ENCODE data around the gene CDK11A.
"Not testable (repeated sequence)": the region's sequence is repeated elsewhere in the genome, so short reads cannot be mapped to it uniquely, and the experiment has no call there.

The CDK11A gene

GRCh38 chr1:1726088-1726487, 1.9 kb upstream of the CDK11A start:
- DNase-seq (ENCODE audit: low read depth in 2 of 2, low spot score in 1 of 2) = not testable (repeated sequence)

DNA sequence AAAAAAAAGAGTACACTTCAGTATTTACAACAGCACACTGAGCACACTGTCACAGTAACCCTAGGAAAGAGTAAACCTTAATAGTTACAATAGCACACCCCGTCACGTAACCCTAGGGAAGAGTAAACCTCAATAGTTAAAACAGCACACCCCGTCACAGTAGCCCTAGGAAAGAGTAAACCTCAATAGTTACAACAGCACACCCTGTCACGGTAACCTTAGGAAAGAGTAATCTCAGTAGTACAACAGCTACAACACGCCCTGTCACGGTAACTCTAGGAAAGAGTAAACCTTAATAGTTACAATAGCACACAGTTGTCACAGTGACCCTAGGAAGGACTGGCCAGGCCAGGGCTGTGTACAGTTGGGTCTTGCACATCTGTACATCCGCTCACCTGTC, 3.0 kb downstream of the CDK11A start:
- no peak for DNase-seq (ENCODE audit: low read depth in 2 of 2, low spot score in 1 of 2)

DNA sequence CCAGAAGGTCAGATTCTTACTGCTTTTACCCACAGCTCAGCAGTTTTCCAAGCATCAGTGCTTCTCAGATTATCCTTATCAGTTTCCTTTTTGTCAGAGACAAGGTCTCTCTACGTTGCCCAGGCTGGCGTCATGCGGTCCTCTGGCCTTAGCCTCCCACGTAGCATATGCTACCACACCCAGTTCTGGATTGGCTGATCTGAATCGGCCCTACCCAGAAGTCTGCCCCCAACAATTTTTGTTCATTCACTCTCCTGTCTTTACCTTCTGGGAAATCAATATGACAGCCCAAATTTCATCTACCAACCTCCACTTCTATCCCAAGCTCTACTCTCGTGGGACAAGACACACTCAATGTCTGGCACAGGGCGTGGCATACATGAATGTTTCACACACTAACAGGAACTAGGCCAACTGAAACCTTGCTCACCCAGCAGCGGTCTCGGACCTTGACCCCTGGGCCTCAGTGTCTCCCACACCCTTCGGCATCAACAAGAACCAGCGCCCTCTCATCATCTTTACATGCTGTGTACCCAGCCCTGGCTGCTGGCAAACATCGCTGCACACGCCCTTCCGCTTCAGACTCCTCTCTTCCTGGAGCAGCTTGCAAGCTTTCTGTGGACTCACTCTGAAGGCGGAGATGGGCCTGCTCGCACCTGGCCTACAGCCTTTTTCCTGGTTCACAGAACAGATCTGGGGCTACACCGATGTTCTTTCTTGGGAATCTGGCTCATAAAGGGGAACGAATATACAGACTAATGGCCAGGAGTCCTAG, 8.9 kb downstream of the CDK11A start:
- not testable (repeated sequence) for DNase-seq (ENCODE audit: low read depth in 2 of 2, low spot score in 1 of 2)

- DNase-seq (ENCODE audit: low read depth in 2 of 2, low spot score in 1 of 2) = not testable (repeated sequence)
Measured at GRCh38 chr1:1707897-1708296, 16.3 kb downstream of the CDK11A start.

DNA sequence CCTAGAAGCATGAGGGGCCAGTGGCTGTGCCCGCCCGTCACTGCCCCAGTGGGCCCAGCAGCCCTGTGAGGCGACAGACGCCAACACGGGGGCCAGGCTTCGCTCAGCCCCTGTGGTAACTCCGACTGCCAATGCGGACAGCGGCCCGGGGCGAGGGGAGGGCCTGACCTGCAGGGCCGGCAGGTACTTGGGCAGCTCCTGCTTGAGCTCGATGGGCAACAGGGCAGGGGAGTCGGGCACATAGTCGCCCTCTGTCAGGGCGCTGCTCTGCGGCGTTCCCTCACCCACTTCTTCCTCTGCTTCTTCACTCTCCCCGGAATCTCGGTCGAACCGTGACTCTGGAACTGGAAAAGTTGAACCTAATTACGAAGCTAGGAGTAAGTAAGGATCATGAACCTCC, 16.9 kb downstream of the CDK11A start:
- not testable (repeated sequence) for DNase-seq (ENCODE audit: low read depth in 2 of 2, low spot score in 1 of 2)

DNA sequence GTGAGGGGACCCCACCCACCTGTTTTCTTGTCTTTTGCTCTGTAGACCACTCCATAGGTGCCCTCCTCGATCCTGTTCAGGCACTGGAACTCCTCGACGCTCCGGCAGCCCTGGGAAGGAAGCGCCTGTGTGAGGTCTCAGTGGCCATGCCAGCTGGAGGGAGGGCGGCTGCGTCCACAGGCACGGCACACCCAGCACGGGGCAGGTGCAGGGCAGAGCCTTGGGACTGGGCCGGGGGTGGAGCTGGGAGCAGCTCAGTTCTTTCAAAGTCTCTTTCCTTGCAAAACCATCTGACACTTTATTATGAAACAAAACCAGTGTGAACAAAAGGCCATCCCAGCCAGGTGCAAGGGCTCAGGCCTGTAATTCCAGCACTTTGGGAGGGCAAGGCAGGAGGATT, 18.5 kb downstream of the CDK11A start:
- DNase-seq (ENCODE audit: low read depth in 2 of 2, low spot score in 1 of 2) = not testable (repeated sequence)

- not testable (repeated sequence) for DNase-seq (ENCODE audit: low read depth in 2 of 2, low spot score in 1 of 2)
Measured at GRCh38 chr1:1704284-1704957, 19.7 kb downstream of the CDK11A start.

DNA sequence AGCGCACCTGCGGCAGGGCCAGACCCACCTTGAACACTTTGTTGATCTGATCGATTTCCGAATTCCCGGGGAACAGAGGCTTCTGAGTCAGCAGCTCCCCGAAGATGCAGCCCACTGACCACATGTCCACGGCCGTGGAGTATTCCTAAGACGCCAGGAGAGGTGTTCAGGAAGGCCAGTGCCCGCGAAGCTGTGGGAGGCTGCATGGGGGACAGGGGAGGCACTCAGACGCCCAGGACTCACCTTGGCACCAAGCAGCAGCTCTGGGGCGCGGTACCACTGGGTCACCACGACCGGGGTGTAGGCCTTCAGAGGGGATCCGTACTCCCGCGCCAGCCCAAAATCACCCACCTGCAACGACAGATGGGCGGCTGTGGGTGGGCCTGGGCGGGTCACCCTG, 20.4 kb downstream of the CDK11A start:
- no peak for DNase-seq (ENCODE audit: low read depth in 2 of 2, low spot score in 1 of 2)

- DNase-seq (ENCODE audit: low read depth in 2 of 2, low spot score in 1 of 2) = not testable (repeated sequence)
Measured at GRCh38 chr1:1702506-1702905, 21.7 kb downstream of the CDK11A start.

DNA sequence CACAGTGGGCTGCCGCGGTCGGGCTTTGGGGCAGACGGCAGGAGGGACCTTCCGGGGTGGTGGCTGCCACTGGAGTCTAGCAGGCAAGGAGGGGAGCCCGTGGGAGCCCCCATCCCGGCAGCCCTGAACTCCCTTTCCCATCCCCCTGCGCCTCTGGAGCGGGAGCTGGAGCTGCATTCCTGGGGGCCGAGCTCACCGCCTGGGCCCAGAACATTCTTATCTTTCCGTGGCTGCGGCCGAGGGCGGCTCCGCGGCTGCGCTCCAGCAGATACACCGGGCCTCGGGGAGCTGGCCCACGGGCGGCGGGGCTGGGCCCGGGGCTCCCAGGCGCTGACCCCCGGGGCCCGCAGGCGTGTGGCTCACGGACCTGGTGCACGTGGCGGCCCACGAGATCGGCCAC, 23.6 kb downstream of the CDK11A start:
- not testable (repeated sequence) for DNase-seq (ENCODE audit: low read depth in 2 of 2, low spot score in 1 of 2)

- not testable (repeated sequence) for DNase-seq (ENCODE audit: low read depth in 2 of 2, low spot score in 1 of 2)
Measured at GRCh38 chr1:1700067-1700466, 24.1 kb downstream of the CDK11A start.

- DNase-seq (ENCODE audit: low read depth in 2 of 2, low spot score in 1 of 2) = not testable (repeated sequence)
Measured at GRCh38 chr1:1699061-1699460, 25.1 kb downstream of the CDK11A start.

- not testable (repeated sequence) for DNase-seq (ENCODE audit: low read depth in 2 of 2, low spot score in 1 of 2)
Measured at GRCh38 chr1:1697358-1698183, 26.6 kb downstream of the CDK11A start.

DNA sequence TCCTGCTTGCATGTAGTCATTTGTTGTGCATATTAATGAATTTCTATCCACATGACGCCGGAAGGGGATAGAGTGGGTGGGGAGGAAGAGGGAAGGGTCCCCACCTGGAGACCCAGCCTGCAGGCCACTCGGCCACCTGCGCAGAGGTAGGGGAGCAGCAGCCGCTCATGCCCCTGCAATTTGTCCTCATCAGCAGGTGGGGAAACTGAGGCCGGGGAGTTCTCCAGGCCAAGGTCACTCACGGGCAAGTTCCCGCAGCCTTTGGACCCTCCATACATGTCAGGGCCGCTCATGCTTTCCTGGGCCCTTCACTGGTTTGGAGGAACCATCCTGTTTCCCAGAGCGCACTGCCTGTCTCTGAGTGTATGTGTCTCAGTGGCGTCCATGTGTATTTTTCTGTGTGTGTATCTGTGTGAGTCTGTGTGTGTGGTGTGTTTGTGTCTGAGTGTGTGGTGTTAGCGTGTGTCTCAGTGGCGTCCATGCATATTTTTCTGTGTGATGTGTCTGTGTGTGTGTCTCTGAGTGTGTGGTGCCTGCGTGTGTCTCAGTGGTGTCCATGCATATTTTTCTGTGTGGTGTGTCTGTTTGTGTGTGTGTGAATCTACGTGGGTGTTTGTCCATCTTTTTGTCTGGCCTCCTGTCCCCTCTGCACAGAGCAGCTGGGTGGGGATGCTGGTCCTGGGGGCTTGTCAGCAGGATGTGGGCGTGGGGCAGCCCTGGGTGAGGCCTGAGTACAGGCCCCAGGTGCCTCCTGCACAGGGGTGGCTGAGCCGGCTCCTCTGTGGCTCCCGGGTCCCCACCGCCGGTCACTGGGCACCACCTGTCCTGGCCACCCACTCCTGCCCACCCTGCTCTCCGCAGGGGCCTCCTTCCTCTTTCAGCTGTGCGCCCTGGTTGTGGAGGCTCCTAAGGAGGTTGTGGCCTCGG, 27.5 kb downstream of the CDK11A start:
- not testable (repeated sequence) for DNase-seq (ENCODE audit: low read depth in 2 of 2, low spot score in 1 of 2)

DNA sequence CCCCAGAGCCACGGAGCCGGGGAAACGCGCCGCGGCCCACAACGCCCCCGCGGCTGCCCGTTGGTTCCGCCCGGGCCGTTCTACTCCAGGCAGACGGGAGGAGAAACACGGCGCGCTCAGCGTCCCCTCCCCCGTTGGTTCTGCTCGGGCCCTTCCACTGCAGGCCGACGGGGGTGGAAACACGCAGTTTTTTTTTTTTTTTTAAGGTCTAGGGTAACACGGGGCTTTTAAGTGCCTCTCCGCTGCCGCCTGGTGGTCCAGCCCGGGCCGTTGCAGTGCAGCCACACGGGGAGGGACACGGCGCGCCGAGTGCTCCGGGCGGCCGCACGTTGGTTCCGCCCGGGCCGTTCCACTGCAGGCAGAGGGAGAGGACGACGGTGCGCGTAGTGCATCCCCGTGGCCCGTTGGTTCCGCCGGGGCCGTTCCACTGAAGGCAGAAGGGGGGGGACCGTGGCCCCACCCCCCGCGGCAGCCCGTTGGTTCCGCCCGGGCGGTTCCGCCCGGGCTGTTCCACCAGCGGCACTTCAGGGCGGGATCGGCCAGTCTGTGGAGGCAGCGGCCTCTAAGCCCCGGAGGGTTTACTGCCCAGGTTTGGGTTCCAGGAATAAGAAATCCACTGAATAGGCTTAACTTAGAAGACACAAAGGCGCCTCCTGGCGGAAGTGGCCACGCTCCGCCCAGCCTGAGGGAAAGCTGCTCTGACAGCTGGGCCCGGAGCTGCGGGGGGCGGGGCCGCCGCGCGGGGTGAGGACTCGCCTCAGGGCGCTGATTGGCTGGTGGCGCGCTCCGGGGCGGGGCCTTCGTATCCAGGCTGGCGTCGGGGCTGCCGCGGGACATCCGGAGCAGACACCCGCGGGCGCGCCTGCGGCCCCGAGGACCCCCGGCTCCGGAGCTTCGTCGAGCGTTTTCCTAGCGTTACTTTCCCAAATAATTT, 31.2 kb downstream of the CDK11A start, which contains the start of gene SLC35E2B:
Gene SLC35E2B (minus strand): TSS at position 82 of the 934 bp plus-strand sequence. CDS start 16,096 bp downstream, outside the sequence.
- DNase-seq (ENCODE audit: low read depth in 2 of 2, low spot score in 1 of 2) = peak; percentile 90 to 94

GRCh38 chr1:1692324-1692713, 31.8 kb downstream of the CDK11A start:
- peak in 1 of 2 donors; percentile 42 for DNase-seq (ENCODE audit: low read depth in 2 of 2, low spot score in 1 of 2)

DNA sequence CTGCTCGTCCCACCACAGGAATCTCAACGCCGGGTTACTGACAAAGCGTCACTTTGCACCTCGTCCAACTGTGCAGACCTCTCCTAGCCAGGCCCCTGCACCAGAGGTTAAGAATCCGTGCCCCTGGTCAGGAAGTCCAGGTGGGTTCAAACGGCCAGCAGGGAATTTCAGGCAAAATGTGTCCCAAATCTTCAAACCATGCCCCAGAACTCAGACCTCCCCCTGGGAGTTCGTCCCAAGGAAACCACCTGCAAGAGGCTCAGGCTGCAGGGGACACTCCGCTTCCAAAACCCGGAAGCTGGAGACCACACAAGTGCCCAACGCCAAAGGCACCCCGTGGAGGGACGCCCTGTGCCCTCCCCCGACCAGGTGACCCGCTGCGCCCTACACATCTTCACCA, 32.7 kb downstream of the CDK11A start:
- DNase-seq (ENCODE audit: low read depth in 2 of 2, low spot score in 1 of 2) = not testable (repeated sequence)

- not testable (repeated sequence) for DNase-seq (ENCODE audit: low read depth in 2 of 2, low spot score in 1 of 2)
Measured at GRCh38 chr1:1689526-1689925, 34.6 kb downstream of the CDK11A start.

- no peak for DNase-seq (ENCODE audit: low read depth in 2 of 2, low spot score in 1 of 2)
Measured at GRCh38 chr1:1687846-1688245, 36.3 kb downstream of the CDK11A start.

Measured in stimulated activated CD8-positive, alpha-beta memory T cell treated with anti-CD3 and anti-CD28 coated beads, Interleukin-4, amount 100 ng/mL, for 4 hours (primary cell).